WTC11 (cell line): Measurements from ENCODE around the gene PAPOLA. TPM values are rescaled to one million over a fixed set of nuclear protein-coding genes. Genes with fewer than 3 reads are reported as not detected.

Experiments
- ATAC-seq: fragments of 200-7000 bp; cut with Tn5 transposase; 2 replicates; pipeline ENCODE4 v1.10.0; 2021; ENCODE audit warnings: mild to moderate bottlenecking, moderate library complexity
- CTCF ChIA-PET: fragments of 300-600 bp; sonication (Branson Sonifier 250); formaldehyde crosslinking; loops from one replicate; lab custom pipeline; 2021; ENCODE audit warnings: antibody characterized with exemption; lab: Charles Lee
- POLR2A ChIA-PET: fragments of 350-600 bp; sonication (Branson Sonifier 250); formaldehyde crosslinking; loops from one replicate; lab custom pipeline; 2021; ENCODE audit warnings: antibody characterized with exemption; lab: Charles Lee
- DNase-seq: peaks from one replicate; pipeline ENCODE4 v3.0.0; 2021; ENCODE audit warnings: low spot score
- H3K27ac Mint-ChIP-seq: 2 replicates; pipeline ENCODE4 v1.8.0; 2021; ENCODE audit warnings: mixed read lengths
- H3K27me3 Mint-ChIP-seq: 2 replicates; pipeline ENCODE4 v1.8.0; 2021; ENCODE audit warnings: low read depth, mild to moderate bottlenecking, moderate library complexity, mixed read lengths
- H3K36me3 Mint-ChIP-seq: 2 replicates; pipeline ENCODE4 v1.8.0; 2021; ENCODE audit warnings: mixed read lengths
- H3K4me1 Mint-ChIP-seq: 2 replicates; pipeline ENCODE4 v1.8.0; 2022; ENCODE audit warnings: mixed read lengths
- H3K4me3 Mint-ChIP-seq: 2 replicates; pipeline ENCODE4 v1.8.0; 2021; ENCODE audit warnings: mild to moderate bottlenecking, moderate library complexity, mixed read lengths
- H3K9me3 Mint-ChIP-seq: 2 replicates; pipeline ENCODE4 v1.8.0; 2021; ENCODE audit warnings: mixed read lengths
- CREB1 ChIP-seq: sonication (generic); formaldehyde crosslinking; IDR thresholded peaks from 2 replicates; pipeline ENCODE4 v1.8.0; 2023; ENCODE audit warnings: mild to moderate bottlenecking, missing genetic modification reagents
- ETV6 ChIP-seq: sonication (generic); formaldehyde crosslinking; IDR thresholded peaks from 2 replicates; pipeline ENCODE4 v1.8.1; 2022; ENCODE audit warnings: mild to moderate bottlenecking, missing genetic modification reagents
- GRHL2 ChIP-seq: fragments of 250-450 bp; sonication (Bioruptor Pico); IDR thresholded peaks from 2 replicates; pipeline ENCODE4 v1.8.0; 2022; ENCODE audit warnings: mild to moderate bottlenecking, moderate library complexity; ENCODE audit not compliant: insufficient replicate concordance, severe bottlenecking
- SMAD3 ChIP-seq: sonication (generic); formaldehyde crosslinking; IDR thresholded peaks from 2 replicates; pipeline ENCODE4 v1.8.0; 2022; ENCODE audit warnings: missing genetic modification reagents, mild to moderate bottlenecking, borderline replicate concordance
- SMAD4 ChIP-seq: sonication (generic); formaldehyde crosslinking; IDR thresholded peaks from 2 replicates; pipeline ENCODE4 v1.8.0; 2022; ENCODE audit warnings: mild to moderate bottlenecking, missing genetic modification reagents
- SOX15 ChIP-seq: fragments of 250-450 bp; sonication (Bioruptor Pico); IDR thresholded peaks from 2 replicates; pipeline ENCODE4 v1.9.0; 2021; ENCODE audit warnings: mild to moderate bottlenecking
- TEAD1 ChIP-seq: sonication (generic); formaldehyde crosslinking; IDR thresholded peaks from 2 replicates; pipeline ENCODE4 v1.8.0; 2022; ENCODE audit warnings: mild to moderate bottlenecking, missing genetic modification reagents
- TEAD4 ChIP-seq: sonication (generic); formaldehyde crosslinking; IDR thresholded peaks from 2 replicates; pipeline ENCODE4 v1.8.0; 2022; ENCODE audit warnings: mild to moderate bottlenecking, missing genetic modification reagents
- TP53 ChIP-seq: sonication (generic); formaldehyde crosslinking; IDR thresholded peaks from 2 replicates; pipeline ENCODE4 v1.8.1; 2023; ENCODE audit warnings: mild to moderate bottlenecking, missing genetic modification reagents
- ZNF232 ChIP-seq: sonication (generic); formaldehyde crosslinking; IDR thresholded peaks from 2 replicates; pipeline ENCODE4 v1.8.0; 2022; ENCODE audit warnings: mild to moderate bottlenecking, missing genetic modification reagents
- ZNF396 ChIP-seq: fragments of 250-450 bp; sonication (Bioruptor Pico); IDR thresholded peaks from 2 replicates; pipeline ENCODE4 v1.8.0; 2021; ENCODE audit warnings: mild to moderate bottlenecking, moderate library complexity, borderline replicate concordance
- ZNF671 ChIP-seq: fragments of 250-450 bp; sonication (Bioruptor Pico); IDR thresholded peaks from 2 replicates; pipeline ENCODE4 v1.8.0; 2021; ENCODE audit warnings: mild to moderate bottlenecking
- total RNA-seq: library from RNA; stranded (reverse); gene quantifications from 3 replicates; pipeline ENCODE4 v1.2.3, GENCODE V29; 2021
- TF ChIP-seq, protein P1 (sequence below): fragments of 250-450 bp; sonication (Bioruptor Pico); IDR thresholded peaks from 2 replicates; pipeline ENCODE4 v1.9.0; 2021; ENCODE audit warnings: moderate library complexity, mild to moderate bottlenecking, inconsistent platforms, borderline replicate concordance
- TF ChIP-seq, protein P2 (sequence below): fragments of 250-450 bp; sonication (Bioruptor Pico); IDR thresholded peaks from 2 replicates; pipeline ENCODE4 v1.8.0; 2021; ENCODE audit warnings: mild to moderate bottlenecking
- TF ChIP-seq, protein P3 (sequence below): sonication (generic); formaldehyde crosslinking; IDR thresholded peaks from 2 replicates; pipeline ENCODE4 v1.8.0; 2023; ENCODE audit warnings: missing genetic modification reagents, mild to moderate bottlenecking, borderline replicate concordance
- TF ChIP-seq, protein P4 (sequence below): sonication (generic); formaldehyde crosslinking; IDR thresholded peaks from 2 replicates; pipeline ENCODE4 v1.8.1; 2022; ENCODE audit warnings: mild to moderate bottlenecking, missing genetic modification reagents, moderate library complexity, borderline replicate concordance
- TF ChIP-seq, protein P5 (sequence below): sonication (generic); formaldehyde crosslinking; IDR thresholded peaks from 2 replicates; pipeline ENCODE4 v1.8.0; 2022; ENCODE audit warnings: mild to moderate bottlenecking, missing genetic modification reagents

The PAPOLA gene
- total RNA-seq, 1 experiment from 2014 or later: 210 TPM

DNA sequence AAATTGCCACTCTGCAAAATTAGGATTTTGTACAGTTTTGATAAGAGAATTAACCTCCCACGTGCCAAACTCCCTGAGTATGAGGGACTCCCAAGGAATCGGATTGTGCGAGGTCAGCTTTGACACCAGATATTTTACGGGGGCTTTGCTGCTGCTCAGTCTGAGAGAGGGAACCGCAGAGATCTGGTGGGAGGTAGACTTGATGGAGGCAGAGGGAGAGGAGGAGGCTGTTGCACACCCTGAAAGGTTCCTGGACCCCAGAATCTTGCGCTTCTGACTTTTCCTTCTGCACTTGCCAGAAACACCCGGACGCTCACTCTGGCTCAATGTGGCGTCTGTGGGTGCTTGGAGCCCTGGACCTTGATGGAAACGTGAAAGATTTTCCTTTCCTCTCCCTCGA is 83.9 kb downstream of the PAPOLA start:
- DNase-seq: no peak
- H3K4me3 Mint-ChIP-seq: no peak overlapping the region
- TF ChIP-seq, protein P1, sequence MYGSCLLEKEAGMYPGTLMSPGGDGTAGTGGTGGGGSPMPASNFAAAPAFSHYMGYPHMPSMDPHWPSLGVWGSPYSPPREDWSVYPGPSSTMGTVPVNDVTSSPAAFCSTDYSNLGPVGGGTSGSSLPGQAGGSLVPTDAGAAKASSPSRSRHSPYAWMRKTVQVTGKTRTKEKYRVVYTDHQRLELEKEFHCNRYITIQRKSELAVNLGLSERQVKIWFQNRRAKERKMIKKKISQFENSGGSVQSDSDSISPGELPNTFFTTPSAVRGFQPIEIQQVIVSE: no peak
- TF ChIP-seq, protein P2, sequence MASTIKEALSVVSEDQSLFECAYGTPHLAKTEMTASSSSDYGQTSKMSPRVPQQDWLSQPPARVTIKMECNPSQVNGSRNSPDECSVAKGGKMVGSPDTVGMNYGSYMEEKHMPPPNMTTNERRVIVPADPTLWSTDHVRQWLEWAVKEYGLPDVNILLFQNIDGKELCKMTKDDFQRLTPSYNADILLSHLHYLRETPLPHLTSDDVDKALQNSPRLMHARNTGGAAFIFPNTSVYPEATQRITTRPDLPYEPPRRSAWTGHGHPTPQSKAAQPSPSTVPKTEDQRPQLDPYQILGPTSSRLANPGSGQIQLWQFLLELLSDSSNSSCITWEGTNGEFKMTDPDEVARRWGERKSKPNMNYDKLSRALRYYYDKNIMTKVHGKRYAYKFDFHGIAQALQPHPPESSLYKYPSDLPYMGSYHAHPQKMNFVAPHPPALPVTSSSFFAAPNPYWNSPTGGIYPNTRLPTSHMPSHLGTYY: no peak
- TF ChIP-seq SMAD3 (CRISPR knock-in tag) (no peak), GRHL2 (no peak), ZNF232 (no peak), SOX15 (CRISPR knock-in tag) (no peak), ETV6 (CRISPR knock-in tag) (no peak), TEAD1 (CRISPR knock-in tag) (no peak), ZNF396 (CRISPR knock-in tag) (no peak), TEAD4 (no peak)
- TF ChIP-seq, protein P3, sequence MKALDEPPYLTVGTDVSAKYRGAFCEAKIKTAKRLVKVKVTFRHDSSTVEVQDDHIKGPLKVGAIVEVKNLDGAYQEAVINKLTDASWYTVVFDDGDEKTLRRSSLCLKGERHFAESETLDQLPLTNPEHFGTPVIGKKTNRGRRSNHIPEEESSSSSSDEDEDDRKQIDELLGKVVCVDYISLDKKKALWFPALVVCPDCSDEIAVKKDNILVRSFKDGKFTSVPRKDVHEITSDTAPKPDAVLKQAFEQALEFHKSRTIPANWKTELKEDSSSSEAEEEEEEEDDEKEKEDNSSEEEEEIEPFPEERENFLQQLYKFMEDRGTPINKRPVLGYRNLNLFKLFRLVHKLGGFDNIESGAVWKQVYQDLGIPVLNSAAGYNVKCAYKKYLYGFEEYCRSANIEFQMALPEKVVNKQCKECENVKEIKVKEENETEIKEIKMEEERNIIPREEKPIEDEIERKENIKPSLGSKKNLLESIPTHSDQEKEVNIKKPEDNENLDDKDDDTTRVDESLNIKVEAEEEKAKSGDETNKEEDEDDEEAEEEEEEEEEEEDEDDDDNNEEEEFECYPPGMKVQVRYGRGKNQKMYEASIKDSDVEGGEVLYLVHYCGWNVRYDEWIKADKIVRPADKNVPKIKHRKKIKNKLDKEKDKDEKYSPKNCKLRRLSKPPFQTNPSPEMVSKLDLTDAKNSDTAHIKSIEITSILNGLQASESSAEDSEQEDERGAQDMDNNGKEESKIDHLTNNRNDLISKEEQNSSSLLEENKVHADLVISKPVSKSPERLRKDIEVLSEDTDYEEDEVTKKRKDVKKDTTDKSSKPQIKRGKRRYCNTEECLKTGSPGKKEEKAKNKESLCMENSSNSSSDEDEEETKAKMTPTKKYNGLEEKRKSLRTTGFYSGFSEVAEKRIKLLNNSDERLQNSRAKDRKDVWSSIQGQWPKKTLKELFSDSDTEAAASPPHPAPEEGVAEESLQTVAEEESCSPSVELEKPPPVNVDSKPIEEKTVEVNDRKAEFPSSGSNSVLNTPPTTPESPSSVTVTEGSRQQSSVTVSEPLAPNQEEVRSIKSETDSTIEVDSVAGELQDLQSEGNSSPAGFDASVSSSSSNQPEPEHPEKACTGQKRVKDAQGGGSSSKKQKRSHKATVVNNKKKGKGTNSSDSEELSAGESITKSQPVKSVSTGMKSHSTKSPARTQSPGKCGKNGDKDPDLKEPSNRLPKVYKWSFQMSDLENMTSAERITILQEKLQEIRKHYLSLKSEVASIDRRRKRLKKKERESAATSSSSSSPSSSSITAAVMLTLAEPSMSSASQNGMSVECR (CRISPR knock-in tag): no peak
- TF ChIP-seq, protein P4, sequence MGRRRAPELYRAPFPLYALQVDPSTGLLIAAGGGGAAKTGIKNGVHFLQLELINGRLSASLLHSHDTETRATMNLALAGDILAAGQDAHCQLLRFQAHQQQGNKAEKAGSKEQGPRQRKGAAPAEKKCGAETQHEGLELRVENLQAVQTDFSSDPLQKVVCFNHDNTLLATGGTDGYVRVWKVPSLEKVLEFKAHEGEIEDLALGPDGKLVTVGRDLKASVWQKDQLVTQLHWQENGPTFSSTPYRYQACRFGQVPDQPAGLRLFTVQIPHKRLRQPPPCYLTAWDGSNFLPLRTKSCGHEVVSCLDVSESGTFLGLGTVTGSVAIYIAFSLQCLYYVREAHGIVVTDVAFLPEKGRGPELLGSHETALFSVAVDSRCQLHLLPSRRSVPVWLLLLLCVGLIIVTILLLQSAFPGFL: no peak
- ChIA-PET POLR2A (no interaction called here), CTCF (interaction anchor here (5.1 kb wide), 1 partner anchor 154 kb away, joined by 35 read pairs; no protein-coding TSS in a partner anchor)
- no peaks in the 10 kb centered on the region for H3K9me3 Mint-ChIP-seq
- no peak for ATAC-seq
- H3K27me3 Mint-ChIP-seq: no peaks in the 10 kb centered on the region
- no peaks in the 10 kb centered on the region for H3K36me3 Mint-ChIP-seq
- peaks cover 46% of the 10 kb centered on the region for H3K4me1 Mint-ChIP-seq
- H3K27ac Mint-ChIP-seq: no peak overlapping the region

DNA sequence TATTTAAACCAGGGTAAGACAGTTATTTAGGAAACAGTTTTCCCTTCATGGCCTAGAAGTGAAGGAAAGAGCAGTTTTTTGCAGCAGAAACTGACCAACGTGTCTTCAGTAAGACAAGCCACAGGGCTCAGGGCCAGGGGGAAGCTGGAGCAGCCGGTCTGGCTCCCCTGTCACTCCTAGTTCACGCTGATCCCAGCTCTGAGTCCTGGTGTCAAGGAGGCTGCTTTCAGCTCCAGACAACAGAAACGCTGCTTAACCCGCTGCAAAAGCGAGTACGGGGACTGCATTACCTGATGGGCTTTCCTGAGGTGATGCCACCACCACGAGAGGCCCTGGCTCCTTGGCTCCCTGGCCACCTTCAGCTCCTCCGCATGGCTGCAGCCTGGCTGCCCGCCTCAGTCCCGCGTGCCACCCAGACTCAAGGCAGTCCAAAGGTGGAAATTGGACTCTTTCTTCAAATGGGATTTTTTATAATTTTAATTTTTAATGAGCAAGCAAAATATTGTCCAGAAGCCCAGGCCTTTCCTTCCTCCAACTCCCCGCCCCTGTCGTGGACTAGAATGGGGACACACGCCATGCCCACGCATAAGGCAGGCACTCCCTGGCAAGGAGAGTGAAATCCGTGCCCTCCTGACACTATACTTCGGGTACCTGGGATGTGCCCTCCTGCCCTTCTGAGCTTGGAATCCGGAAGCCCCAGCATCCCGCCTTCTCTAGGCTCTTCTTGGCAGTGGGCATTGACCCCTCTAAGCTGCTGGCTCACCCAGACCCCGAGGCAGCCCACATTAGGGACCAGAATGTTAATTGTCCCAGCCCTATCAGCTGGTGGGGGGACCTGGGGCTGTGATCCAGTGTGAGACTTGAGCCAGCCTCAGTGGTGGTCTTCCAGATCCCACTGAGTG is 85.0 kb downstream of the PAPOLA start:
- ATAC-seq: no peak
- Mint-ChIP-seq H3K27me3 (peaks cover 4% of the 10 kb centered on the region), H3K9me3 (no peaks in the 10 kb centered on the region), H3K4me3 (no peak overlapping the region), H3K36me3 (no peaks in the 10 kb centered on the region), H3K4me1 (peaks cover 38% of the 10 kb centered on the region), H3K27ac (no peak overlapping the region)
- DNase-seq: no peak
- CTCF ChIA-PET: interaction anchor here (5.1 kb wide), 1 partner anchor 153 kb away, joined by 35 read pairs; no protein-coding TSS in a partner anchor
- POLR2A ChIA-PET: interaction anchor here (0.5 to 0.6 kb wide), 2 partner anchors 27 to 123 kb away, joined by 3 to 4 read pairs; no protein-coding TSS in a partner anchor
- TF ChIP-seq, protein P3 (CRISPR knock-in tag): no peak
- no peak for TF ChIP-seq ZNF671
- TF ChIP-seq, protein P5, sequence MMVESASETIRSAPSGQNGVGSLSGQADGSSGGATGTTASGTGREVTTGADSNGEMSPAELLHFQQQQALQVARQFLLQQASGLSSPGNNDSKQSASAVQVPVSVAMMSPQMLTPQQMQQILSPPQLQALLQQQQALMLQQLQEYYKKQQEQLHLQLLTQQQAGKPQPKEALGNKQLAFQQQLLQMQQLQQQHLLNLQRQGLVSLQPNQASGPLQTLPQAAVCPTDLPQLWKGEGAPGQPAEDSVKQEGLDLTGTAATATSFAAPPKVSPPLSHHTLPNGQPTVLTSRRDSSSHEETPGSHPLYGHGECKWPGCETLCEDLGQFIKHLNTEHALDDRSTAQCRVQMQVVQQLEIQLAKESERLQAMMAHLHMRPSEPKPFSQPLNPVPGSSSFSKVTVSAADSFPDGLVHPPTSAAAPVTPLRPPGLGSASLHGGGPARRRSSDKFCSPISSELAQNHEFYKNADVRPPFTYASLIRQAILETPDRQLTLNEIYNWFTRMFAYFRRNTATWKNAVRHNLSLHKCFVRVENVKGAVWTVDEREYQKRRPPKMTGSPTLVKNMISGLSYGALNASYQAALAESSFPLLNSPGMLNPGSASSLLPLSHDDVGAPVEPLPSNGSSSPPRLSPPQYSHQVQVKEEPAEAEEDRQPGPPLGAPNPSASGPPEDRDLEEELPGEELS (CRISPR knock-in tag): no peak
- no peak for TF ChIP-seq CREB1 (CRISPR knock-in tag)
- TF ChIP-seq TP53 (CRISPR knock-in tag): no peak
- no peak for TF ChIP-seq SMAD4 (CRISPR knock-in tag)
